Measurements from ENCODE around the gene BRIP1.
"Not testable (repeated sequence)": the region's sequence is repeated elsewhere in the genome, so short reads cannot be mapped to it uniquely, and the experiment has no call there.

Gene BRIP1

GRCh38 chr17:61687769-61688168 lies 175.6 kb downstream of the BRIP1 start:
- no peak for DNase-seq

DNA sequence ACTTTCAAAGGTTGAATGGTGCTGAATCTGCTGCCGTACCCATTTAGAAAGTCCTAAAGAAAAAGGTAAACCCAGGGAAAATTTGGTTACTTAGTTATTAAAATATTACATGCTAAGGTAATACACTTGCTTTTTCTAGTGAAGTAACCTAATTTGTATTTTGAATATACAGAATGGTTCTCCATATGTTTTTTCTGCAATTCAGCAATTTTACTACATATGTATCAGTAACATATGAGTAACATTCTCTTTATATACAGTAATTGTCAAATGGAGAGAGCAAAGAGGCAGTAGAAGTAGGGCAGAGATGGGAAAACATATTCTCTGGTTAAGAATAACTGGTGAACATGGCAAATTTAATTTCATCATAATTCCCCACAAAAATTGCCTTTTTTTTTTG lies 177.2 kb downstream of the BRIP1 start:
- DNase-seq: no peak

- DNase-seq: no peak
These were observed 178.5 kb downstream of the BRIP1 start for GRCh38 chr17:61684818-61685217.

DNA sequence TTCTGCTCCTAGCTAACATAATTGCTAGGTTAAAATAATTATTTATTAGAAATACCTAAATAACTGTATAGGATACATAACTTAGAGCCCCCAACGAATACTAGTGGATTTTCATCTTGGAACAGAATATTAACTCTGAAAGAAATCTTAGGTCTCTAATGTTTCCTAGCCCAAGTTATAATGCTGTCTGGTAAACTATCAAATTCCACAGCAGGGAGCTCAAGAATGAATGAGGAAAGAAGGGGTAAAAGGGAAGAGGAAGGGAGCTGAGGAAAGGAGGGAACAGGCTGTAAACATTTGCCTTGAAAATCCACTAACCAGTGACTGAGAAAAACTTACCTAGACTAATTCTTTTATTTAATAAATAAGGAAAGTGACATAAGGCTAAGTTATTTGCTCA lies 179.2 kb downstream of the BRIP1 start:
- no peak for DNase-seq

DNA sequence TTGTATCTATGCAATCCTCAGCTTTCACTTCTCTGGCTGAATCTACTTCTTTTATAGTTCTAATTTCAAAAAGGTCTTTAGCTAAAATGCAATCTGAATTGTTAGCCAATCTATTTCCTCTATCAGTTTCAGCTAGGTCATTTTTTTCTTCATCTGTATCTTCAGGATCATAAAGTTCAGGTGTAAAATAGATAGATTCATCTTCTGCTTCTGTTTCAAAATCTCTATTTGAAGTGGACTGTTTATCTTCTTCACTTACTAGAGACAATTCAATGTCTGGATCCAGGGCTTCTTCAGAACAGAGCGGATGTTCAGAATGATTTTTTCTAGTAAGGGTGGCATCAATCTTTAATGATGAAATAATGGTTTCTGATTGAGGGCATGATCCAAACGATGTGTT lies 179.9 kb downstream of the BRIP1 start:
- no peak for DNase-seq

- no peak for DNase-seq
These were observed 182.4 kb downstream of the BRIP1 start for GRCh38 chr17:61680921-61681320.

- no peak for DNase-seq
These were observed 185.0 kb downstream of the BRIP1 start for GRCh38 chr17:61678339-61678738.

GRCh38 chr17:61677150-61677811 lies 186.0 kb downstream of the BRIP1 start:
- DNase-seq: not testable (repeated sequence)

GRCh38 chr17:61676522-61676921 lies 186.8 kb downstream of the BRIP1 start:
- DNase-seq: not testable (repeated sequence)

DNA sequence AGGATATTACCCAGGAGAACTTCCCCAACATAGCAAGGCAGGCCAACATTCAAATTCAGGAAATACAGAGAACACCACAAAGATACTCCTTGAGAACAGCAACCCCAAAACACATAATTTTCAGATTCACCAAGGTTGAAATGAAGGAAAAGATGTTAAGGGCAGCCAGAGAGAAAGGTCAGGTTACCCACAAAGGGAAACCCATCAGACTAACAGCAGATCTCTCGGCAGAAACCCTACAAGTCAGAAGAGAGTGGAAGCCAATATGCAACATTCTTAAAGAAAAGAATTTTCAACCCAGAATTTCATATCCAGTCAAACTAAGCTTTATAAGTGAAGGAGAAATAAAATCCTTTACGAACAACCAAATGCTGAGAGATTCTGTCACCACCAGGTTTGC lies 188.7 kb downstream of the BRIP1 start:
- not testable (repeated sequence) for DNase-seq

DNA sequence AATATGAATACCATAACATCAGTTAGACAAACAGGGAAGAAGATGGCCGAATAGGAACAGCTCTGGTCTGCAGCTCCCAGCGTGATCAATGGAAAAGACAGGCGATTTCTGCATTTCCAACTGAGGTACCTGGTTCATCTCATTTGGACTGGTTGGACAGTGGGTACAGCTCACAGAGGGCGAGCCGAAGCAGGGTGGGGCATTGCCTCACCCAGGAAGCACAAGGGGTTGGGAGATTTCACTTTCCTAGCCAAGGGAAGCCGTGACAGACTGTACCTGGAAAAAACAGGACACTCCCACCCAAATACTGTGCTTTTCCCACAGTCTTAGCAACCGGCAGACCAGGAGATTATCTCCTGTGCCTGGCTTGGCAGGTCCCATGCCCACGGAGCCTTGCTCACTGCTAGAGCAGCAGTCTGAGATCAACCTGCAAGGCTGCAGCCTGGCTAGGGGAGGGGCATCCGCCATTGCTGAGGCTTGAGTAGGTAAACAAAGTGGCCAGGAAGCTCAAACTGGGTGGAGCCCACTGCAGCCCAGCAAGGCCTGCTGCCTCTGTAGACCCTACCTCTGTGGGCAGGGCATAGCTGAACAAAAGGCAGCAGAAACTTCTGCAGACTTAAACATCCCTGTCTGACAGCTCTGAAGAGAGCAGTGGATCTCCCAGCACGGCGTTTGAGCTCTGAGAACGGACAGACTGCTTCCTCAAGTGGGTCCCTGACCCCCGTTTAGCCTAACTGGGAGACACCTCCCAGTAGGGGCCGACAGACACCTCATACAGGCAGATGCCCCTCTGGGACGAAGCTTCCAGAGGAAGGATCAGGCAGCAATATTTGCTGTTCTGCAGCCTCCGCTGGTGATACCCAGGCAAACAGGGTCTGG lies 190.1 kb downstream of the BRIP1 start:
- DNase-seq: not testable (repeated sequence)

- no peak for DNase-seq
These were observed 191.2 kb downstream of the BRIP1 start for GRCh38 chr17:61672140-61672539.

- no peak for DNase-seq
These were observed 192.6 kb downstream of the BRIP1 start for GRCh38 chr17:61670691-61671090.

- no peak for DNase-seq
These were observed 193.8 kb downstream of the BRIP1 start for GRCh38 chr17:61669522-61669921.

DNA sequence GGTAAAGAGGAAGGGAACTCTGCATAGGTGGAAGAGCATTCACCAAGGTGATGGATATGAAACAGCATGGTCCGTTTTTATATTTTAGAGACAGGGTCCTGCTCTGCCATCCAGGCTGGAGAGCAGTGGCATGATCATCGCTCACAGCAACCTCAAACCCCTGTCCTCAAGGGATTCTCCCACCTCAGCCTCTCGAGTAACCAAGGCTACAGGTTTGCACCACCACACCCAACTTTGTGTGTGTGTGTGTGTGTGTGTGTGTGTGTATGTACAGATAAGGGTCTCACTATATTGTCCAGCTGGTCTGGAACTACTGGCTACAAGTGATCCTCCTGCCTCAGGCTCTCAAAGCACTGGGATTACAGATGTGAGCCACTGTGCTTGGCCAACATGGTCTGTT lies 194.8 kb downstream of the BRIP1 start:
- DNase-seq: no peak

GRCh38 chr17:61666406-61667088 lies 196.8 kb downstream of the BRIP1 start:
- not testable (repeated sequence) for DNase-seq

GRCh38 chr17:61663310-61663709 lies 200.0 kb downstream of the BRIP1 start:
- DNase-seq: no peak

DNA sequence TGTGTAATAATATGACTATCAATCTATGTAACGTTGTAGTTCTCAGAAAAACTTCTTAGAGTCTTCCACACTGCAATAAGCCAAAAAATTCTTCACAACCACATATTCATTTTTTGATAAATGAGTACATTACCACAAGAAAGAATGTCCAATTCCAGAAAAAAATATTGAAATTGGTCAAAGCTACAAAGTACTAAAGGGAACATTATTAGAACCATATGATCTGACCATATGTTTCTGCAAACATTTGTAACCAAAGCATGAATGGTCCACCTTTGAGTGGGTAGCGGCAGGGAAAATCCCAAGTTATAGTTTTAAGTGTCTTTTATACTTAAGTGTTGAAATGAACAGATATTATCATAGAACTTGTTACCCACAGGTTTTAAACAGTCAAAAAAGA lies 200.6 kb downstream of the BRIP1 start:
- no peak for DNase-seq

DNA sequence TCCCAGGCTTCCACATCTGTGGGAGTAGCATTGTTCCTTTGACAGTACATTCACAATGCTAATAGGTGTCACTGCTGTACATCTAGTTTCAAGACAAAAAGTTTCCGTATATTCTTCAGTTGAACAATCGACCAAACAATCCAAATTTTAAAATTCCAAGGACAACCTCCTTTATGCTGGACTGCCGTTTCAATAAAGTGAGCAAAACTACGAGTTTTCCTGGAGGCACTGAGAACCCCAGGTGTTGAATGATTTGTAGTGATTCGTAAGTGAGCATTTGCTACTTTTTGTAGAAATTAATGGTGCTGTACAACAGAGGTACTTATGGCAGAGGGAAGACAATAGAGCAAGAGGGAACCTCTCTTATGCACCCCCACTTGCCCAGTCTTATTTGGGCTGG lies 201.1 kb downstream of the BRIP1 start:
- DNase-seq: no peak

DNA sequence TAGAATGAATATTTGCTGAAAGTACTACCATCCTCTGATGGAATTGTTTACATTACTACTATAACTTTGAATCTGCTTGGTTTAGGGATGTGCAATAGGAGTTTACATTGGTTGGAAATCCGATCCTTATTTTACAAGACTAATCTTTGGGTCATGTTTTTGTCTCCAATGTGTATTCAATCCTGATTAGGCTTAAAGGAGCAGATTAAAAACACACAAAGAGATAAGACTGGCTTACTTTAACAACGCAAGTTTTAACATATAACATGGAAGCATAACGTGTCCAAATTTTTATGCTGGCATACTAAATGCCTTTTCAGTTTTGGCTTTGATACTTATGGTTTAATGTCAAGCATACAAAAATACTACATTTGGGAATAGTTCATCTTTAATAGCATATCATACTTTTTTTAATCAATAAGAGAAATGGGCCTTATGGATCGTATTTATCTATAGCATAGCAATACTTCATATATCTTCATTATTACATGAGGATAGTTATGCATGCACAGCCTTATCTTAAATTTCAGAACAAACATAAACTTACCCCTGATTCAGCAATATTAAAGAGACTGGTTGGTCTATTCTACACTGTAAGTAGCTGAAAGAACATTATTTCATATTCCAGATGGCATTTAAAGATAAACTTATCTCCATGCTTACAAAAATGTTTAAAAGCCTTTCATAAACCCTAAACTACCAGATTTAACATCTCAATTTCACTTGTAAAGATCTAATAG lies 202.4 kb downstream of the BRIP1 start:
- no peak for DNase-seq

GRCh38 chr17:61659437-61659836 lies 203.9 kb downstream of the BRIP1 start:
- DNase-seq: no peak

DNA sequence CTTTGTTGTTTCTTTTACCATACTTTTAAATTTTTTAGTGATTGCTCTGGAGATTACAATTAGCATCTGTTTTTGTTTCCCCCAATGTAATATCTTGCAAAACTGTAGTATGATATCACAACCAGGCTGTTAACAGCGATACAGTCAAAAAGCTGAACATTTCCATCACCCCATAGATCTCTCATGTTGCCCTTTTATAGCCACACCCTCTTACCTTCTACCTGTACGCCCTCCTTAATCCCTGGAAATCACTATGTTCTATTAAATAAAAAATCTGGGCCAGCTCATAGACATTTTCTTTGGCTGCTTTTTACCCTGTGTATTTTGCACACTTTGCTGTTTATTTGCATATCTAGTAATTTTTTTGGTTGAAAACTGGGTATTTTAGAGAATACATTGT lies 205.1 kb downstream of the BRIP1 start:
- DNase-seq: no peak

- DNase-seq: no peak
These were observed 206.0 kb downstream of the BRIP1 start for GRCh38 chr17:61657338-61657737.
